NB4 (cell line): Measurements from ENCODE around the gene OPTN.

Experiments
- MYC ChIP-seq: IDR thresholded peaks from 2 replicates; pipeline ENCODE4 v1.6.1; 2011; ENCODE audit warnings: low read depth, low read length
- POLR2A ChIP-seq: IDR thresholded peaks from 2 replicates; pipeline ENCODE4 v1.6.1; 2011; ENCODE audit warnings: mild to moderate bottlenecking; ENCODE audit not compliant: insufficient read length; ENCODE audit errors: extremely low read depth
- TF ChIP-seq, protein P1 (sequence below): IDR thresholded peaks from one replicate; pipeline ENCODE4 v1.5.1; 2012; ENCODE audit warnings: low read depth, low read length

DNA sequence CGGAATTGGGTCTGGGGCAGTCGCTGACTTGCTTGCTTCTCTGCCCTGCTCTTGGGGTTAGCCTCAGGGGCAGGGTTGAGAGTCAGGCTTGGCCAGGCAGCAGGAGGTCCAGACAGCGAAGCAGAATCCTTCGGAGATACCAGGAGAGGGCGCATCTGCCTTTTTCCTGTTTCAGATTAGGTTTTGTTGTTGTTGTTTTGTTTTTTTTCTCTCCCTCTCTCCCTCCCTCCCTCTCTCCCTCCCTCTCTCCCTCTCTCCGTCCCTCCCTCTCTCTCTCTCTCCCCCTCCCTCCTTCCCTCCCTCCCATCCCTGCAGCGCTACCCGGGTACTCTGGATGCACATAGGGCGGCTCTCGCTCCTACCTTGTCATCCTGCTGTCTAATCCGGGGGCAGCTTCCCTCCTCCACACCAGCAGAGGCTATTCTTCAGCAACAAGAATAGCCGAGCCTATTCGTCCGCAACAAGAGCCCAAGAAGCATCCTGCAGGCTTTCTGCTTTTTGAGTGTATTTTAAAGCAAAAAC, 758 bp upstream of the OPTN start:
- TF ChIP-seq, protein P1, sequence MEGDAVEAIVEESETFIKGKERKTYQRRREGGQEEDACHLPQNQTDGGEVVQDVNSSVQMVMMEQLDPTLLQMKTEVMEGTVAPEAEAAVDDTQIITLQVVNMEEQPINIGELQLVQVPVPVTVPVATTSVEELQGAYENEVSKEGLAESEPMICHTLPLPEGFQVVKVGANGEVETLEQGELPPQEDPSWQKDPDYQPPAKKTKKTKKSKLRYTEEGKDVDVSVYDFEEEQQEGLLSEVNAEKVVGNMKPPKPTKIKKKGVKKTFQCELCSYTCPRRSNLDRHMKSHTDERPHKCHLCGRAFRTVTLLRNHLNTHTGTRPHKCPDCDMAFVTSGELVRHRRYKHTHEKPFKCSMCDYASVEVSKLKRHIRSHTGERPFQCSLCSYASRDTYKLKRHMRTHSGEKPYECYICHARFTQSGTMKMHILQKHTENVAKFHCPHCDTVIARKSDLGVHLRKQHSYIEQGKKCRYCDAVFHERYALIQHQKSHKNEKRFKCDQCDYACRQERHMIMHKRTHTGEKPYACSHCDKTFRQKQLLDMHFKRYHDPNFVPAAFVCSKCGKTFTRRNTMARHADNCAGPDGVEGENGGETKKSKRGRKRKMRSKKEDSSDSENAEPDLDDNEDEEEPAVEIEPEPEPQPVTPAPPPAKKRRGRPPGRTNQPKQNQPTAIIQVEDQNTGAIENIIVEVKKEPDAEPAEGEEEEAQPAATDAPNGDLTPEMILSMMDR: peak; percentile 34
- no peak for TF ChIP-seq MYC
- TF ChIP-seq POLR2A: no peak
